Ramos (cell line): ENCODE data around the gene METTL17.

Experiments used
- in situ Hi-C: fragments of 300-500 bp; cut with MboI; formaldehyde crosslinking; loops from one replicate; pipeline ENCODE4 v1.14.3; 2022; ENCODE audit warnings: low sequenced_read_pairs; ENCODE audit not compliant: unreplicated experiment

METTL17 gene

GRCh38 chr14:20988717-20989470 is 886 bp upstream of the METTL17 start:
- in situ Hi-C loops = no loop called here

GRCh38 chr14:20989471-20989786 is 351 bp upstream of the METTL17 start:
- in situ Hi-C loops = no loop called here

DNA sequence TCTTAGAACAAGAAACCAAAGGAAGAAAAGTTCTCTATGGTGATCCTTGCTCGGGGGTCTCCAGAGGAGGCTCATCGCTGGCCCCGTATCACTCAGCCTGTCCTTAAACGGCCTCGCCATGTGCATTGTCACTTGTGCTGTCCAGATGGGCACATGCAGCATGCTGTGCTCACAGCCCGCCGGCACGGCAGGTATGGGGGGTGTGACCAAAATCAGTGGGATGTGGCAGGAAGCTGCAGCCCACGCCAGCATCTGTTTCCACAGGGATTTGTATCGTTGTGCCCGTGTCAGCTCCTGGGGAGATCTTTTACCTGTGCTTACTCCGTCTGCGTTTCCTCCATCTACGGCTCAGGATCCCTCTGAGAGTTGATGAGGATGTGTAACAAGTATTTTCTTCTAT is 6.7 kb downstream of the METTL17 start:
- in situ Hi-C loops = no loop called here

DNA sequence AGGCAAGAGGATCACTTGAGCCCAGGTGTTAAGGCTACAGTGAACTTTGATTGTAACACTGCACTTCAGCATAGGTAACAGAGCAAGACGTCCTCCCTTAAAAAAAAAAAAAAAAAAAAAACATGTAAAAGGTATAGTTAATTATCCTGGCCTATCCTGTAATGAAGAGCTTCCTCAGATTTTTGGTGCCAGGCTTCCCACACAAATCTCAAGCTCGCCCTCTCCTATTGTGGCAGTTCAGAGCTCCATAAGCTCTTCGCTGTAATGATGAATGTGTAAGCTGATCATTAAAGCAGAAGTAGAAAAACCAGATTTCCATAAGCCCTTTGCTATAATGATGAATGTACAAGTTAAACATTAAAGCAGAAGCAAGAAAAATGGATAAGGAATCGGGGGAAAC is 7.3 kb downstream of the METTL17 start:
- in situ Hi-C loops = no loop called here

- in situ Hi-C loops = no loop called here
Measured at GRCh38 chr14:20997564-20997963, 7.8 kb downstream of the METTL17 start.

- in situ Hi-C loops = no loop called here
Measured at GRCh38 chr14:20998139-20998538, 8.4 kb downstream of the METTL17 start.

DNA sequence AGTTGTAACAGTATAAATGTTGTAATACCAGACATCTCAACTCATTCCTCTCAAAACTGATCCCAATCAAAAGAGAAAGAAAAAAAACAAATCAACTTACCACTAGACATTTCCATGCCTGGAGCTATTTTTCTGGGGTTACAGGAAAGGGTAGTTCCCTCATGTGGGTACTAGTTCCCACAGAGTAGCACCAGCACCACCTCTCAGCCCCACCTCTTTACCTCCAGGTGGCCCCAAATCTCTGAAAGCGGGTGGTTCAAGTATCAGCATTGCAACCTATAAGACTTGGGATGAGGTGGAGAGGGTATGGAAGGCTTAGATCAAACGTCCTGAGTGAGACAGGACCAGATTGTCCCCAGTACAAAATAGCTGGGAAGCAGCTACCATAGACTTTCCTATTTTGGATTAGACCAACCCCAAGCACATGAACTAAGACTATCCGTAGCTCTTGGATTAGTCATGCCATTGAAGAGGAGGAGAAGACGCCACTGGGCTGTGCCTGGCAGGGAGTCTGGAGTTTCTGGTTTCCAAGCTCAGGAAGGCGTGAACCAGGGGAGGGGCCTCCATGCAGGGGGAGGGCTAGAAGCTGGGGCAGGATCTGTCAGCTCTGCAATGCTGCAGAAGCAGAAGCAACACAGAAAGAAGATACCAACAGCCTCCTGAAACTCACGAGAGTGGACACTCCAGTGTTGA is 9.0 kb downstream of the METTL17 start, which contains the start of gene SLC39A2:
TSS of gene SLC39A2 (plus strand) at position 620 of the 693 bp plus-strand sequence. CDS start 154 bp downstream, outside the sequence.
- in situ Hi-C loops = no loop called here

GRCh38 chr14:20999591-20999990 is 9.8 kb downstream of the METTL17 start:
- in situ Hi-C loops = no loop called here

DNA sequence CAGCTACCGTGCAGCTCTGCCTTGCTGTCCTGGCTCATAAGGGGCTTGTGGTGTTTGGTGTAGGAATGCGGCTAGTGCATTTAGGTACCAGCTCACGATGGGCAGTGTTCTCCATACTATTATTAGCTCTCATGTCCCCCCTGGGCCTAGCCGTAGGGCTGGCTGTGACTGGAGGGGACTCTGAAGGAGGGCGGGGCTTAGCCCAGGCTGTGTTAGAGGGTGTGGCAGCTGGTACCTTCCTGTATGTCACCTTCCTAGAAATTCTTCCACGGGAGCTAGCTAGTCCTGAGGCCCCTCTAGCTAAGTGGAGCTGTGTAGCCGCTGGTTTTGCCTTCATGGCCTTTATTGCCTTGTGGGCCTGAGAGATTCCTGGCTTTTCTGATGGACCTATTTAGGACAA is 11.4 kb downstream of the METTL17 start:
- in situ Hi-C loops = no loop called here

DNA sequence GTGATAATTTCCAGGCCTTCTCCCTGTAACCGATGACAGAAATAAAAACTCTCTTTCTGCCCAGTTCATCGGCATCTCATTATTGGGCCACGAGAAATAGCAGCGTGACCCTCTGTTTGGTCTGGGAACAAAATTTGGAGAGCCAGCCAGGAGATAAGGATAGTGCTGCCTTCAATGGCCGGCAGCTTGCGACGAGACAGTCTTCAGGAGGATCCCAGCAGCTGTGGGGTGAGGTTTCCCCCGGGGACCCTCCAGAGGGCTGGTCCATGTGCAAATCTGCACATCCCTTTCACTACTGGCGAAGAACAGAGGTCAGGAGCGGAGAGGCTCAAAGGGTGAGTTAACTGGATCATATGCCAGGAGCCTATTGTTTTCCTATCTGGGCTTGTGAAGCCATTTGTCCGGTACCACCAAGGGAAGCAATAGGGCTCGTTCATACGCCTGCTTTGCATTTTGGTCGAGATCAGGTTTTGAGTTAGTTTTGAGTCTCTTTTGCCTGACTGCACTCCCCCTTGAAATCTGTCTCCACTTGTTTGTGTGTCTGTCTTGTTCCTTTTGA is 14.1 kb downstream of the METTL17 start:
- in situ Hi-C loops = no loop called here

DNA sequence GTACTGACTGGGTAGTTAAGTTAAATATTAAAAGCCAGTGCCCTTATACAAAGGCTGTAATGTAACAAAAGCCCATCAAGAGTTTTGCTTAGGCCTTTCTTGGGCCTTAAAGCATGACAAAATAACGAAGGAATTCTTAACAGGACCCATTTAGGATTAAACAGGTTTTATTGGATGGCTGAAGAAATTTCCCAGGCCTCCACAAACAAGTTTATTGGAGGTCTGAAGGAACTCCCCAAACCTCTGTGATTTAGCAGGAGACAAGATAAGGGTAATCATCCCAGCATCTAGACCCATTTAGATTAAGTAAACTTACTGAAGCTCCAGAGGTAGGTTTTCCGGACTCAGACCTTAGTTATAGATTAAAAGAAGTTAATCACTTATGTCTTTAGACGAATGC is 19.9 kb downstream of the METTL17 start:
- in situ Hi-C loops = loop anchor here (5.0 kb wide), 1 partner anchor 83 kb away; no protein-coding TSS in a partner anchor

- in situ Hi-C loops = loop anchor here (5.0 kb wide), 1 partner anchor 81 kb away; no protein-coding TSS in a partner anchor
Measured at GRCh38 chr14:21011136-21011535, 21.4 kb downstream of the METTL17 start.

DNA sequence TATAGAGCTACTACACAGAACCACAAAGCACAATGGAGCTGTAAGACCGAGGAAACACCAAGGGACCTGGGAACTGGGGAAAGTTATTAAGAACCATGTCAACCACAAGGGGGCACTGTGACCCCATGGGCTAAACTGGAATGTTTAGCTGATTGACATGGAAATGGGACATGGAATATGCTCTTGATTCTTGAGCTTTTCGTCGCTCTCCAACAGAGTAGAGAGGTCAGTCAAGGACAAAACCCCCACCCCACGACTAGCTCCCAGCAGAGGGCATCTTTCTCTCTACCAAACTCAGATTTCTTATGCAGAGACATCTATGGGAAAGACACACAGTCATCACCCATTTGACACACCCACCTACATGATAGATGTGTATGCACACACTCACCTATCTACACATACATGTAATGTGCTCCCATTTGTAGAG is 25.0 kb downstream of the METTL17 start:
- in situ Hi-C loops = loop anchor here (5.0 kb wide), 1 partner anchor 78 kb away; no protein-coding TSS in a partner anchor

DNA sequence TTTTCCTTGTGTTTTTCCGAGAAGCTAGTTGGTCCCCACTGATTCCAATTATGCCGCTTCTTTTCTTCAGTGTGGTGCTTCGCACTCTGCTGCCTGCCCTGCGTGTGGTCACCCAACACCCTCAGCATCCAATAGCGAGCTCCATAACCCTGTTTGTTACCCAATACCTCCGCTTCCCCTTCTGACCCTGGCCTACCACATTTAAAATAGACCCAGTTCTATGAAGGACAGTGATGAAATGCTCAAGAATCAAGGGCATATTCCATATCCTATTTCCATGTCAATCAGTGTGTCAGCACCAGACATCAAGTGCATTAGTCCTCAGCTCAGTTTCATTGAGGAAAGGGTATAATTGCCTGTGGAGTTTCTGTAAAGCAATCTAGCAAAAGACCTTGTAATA is 25.5 kb downstream of the METTL17 start:
- in situ Hi-C loops = no loop called here

- in situ Hi-C loops = no loop called here
Measured at GRCh38 chr14:21016413-21017190, 26.8 kb downstream of the METTL17 start.

DNA sequence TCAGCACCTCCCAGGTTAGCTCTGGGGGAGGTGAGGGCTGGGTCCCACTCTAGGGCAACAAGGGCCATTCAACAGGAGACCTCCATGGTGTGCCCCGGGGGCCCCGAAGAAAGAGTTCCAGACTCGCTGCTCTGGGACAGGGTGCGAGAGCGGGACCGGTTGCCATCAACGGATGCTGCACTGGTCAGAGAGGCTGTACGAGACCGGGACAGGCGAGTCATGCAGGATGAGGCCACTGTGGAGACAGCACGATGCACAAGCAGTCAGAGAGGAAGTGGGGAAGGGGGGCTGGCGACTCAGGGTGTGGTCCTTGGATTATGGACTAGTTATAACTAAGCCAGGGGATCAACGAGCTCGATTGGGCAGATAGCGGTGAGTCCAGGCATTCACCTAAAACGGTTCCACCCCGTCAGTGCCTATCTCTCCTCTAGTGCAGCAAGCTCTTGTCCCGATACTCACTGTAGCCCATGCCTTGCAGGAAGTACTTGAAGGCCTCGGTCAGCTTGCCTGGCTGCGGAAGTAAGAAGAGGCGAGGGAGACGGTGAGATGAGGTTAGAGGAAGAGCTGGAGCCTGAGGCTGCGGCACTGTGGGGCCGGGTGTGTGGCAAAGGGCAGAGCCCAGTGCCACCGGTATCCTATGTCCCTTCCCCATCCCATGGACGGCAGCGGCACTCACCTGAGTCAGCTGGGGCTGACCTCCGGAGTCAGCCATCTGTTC is 27.9 kb downstream of the METTL17 start:
- in situ Hi-C loops = no loop called here

DNA sequence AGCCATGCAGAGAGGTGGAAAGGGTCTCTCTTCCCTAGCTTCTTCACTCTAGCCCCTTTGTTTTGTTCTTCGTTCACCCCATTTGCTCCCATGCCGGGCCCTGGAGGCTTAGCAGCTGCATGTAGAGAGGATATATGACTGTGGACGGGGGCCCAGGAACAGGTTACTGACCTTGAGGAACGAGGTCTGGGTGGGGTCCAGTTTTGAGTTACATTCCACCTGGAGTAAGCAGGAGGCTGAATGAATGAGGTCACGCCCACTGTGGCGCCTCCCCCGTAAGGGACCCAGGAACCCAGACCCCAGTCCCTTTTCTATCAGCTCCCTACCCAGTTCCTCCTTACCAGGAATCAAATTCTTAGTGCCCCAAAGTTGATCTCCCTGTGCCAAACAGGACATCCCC is 28.5 kb downstream of the METTL17 start:
- in situ Hi-C loops = no loop called here

DNA sequence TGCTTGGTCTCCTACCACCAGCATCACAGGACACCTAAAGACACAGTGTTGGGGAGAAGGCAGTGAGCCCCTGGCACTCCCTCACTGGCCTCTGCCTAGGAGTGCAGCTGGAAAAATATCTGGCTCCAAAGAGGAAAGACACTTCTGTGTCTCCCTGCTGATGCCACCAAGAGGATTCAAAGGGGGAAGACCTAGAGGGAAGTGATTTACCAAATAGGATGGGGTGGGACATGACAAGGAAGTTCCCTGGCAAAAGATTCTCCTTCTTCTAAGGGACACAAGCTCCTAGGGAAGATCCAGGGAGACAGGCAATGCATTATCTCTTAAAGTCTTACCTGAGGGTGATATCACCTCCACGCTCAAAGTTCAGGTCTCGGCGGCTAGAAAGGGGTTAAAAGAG is 29.0 kb downstream of the METTL17 start:
- in situ Hi-C loops = no loop called here

GRCh38 chr14:21019366-21019765 is 29.6 kb downstream of the METTL17 start:
- in situ Hi-C loops = no loop called here

GRCh38 chr14:21020977-21021545 is 31.3 kb downstream of the METTL17 start:
- in situ Hi-C loops = no loop called here
